ENCODE results near the gene SNRPA1. TPM values are rescaled to one million over a fixed set of nuclear protein-coding genes. Genes with fewer than 3 reads are reported as not detected.

Gene SNRPA1
- total and polyA plus RNA-seq, 2 of the 13 experiments (the other 11 are each of a cell fraction or from before 2014, with no cell fraction given): 41.2 to 108 TPM

- intact Hi-C loops (cut with micrococcal nuclease; ENCODE audit: unreplicated experiment): no loop called here
Measured at GRCh38 chr15:101306341-101307047, 11.4 kb upstream of the SNRPA1 start.

GRCh38 chr15:101305820-101306255 is 10.8 kb upstream of the SNRPA1 start:
- Histone ChIP-seq H4K20me1 (ENCODE audit: insufficient read depth, low read length) (no peaks in the 10 kb centered on the region), H3K9me3 (ENCODE audit: low read length) (no peaks in the 10 kb centered on the region), H2AFZ (ENCODE audit: low read length) (no peak overlapping the region), H3K27me3 (ENCODE audit: control insufficient read depth in 1 of 2, insufficient read depth in 2 of 2, low read length in 2 of 2) (no peaks in the 10 kb centered on the region; a peak in 1 of 5 replicates), H3K79me2 (ENCODE audit: insufficient read depth, low read length) (no peaks in the 10 kb centered on the region), H3K9ac (ENCODE audit: insufficient read depth, low read depth, low read length) (no peak overlapping the region), H3K4me2 (ENCODE audit: low read depth, low read length) (no peak overlapping the region), H3K27ac (ENCODE audit: extremely low read length, insufficient read depth, low read length) (no peak overlapping the region), H3K4me1 (ENCODE audit: insufficient read depth, low read length) (0 out of 2 replicates have a peak, but pooled peaks cover under 1% of the 10 kb centered on the region), H3K4me3 (replicated peaks in 1 of 3; ENCODE audit: insufficient read depth in 1 of 3, low read depth in 2 of 3, low read length in 3 of 3) (no peak overlapping the region), H3K36me3 (replicated peaks in 1 of 2; ENCODE audit: control insufficient read depth in 1 of 2, insufficient read depth in 2 of 2, low read length in 2 of 2) (peaks cover 7 to 10% of the 10 kb centered on the region in 2 experiments; a peak in 3 of 5 replicates)
- no TSS peak for BruUV-seq (replicated peaks)
- in situ Hi-C loops (cut with HindIII; ENCODE audit: extremely low pct_ligation_motif_present, low pct_unique_long_range_greater_than_20kb) (no loop called here), intact Hi-C loops (cut with micrococcal nuclease; ENCODE audit: unreplicated experiment) (no loop called here)
- DNase-seq (ENCODE audit: low spot score): no peak
- 94% methylated on average over 8 of the region's 8 CpGs for WGBS (ENCODE audit: low lambda C conversion rate)
- no peak for FAIRE-seq
- ChIA-PET POLR2A (no interaction called here), CTCF (ENCODE audit: low intra/inter-chr PET ratio, low total read pairs) (no interaction called here)
- no peak for ATAC-seq
- TF ChIP-seq ZNF30 (CRISPR knock-in tag; IDR thresholded peaks at IDR 0.05) (no peak), POLR2G (IDR thresholded peaks at IDR 0.05; ENCODE audit: low read depth, low read length) (peak; percentile 15; the same call in 1 of the 2 replicates)

More at GRCh38 chr15:101306341-101307047, 11.4 kb upstream of the SNRPA1 start:
- Histone ChIP-seq H4K20me1 (ENCODE audit: insufficient read depth, low read length) (no peaks in the 10 kb centered on the region), H3K79me2 (ENCODE audit: insufficient read depth, low read length) (no peaks in the 10 kb centered on the region), H2AFZ (ENCODE audit: low read length) (no peak overlapping the region), H3K4me3 (replicated peaks in 1 of 3; ENCODE audit: insufficient read depth in 1 of 3, low read depth in 2 of 3, low read length in 3 of 3) (no peak overlapping the region), H3K4me1 (ENCODE audit: insufficient read depth, low read length) (no peaks in the 10 kb centered on the region), H3K4me2 (ENCODE audit: low read depth, low read length) (no peak overlapping the region), H3K9me3 (ENCODE audit: low read length) (no peaks in the 10 kb centered on the region), H3K9ac (ENCODE audit: insufficient read depth, low read depth, low read length) (no peak overlapping the region), H3K36me3 (replicated peaks in 1 of 2; ENCODE audit: control insufficient read depth in 1 of 2, insufficient read depth in 2 of 2, low read length in 2 of 2) (peaks cover 7 to 10% of the 10 kb centered on the region in 2 experiments; a peak in 3 of 5 replicates), H3K27me3 (ENCODE audit: control insufficient read depth in 1 of 2, insufficient read depth in 2 of 2, low read length in 2 of 2) (no peaks in the 10 kb centered on the region; a peak in 1 of 5 replicates), H3K27ac (ENCODE audit: extremely low read length, insufficient read depth, low read length) (no peak overlapping the region)
- ChIA-PET POLR2A (no interaction called here), CTCF (ENCODE audit: low intra/inter-chr PET ratio, low total read pairs) (no interaction called here)
- FAIRE-seq: no peak
- no TSS peak for BruUV-seq (replicated peaks)
- in situ Hi-C loops (cut with HindIII; ENCODE audit: extremely low pct_ligation_motif_present, low pct_unique_long_range_greater_than_20kb): no loop called here
- no peak for ATAC-seq
- DNase-seq (ENCODE audit: low spot score): no peak
- TF ChIP-seq RBM22 (optimal IDR thresholded peaks at IDR 0.05; ENCODE audit: low read length) (peak; percentile 69), POLR2A (IDR thresholded peaks at IDR 0.05; ENCODE audit: insufficient read depth in 1 of 2, low read depth in 2 of 2, low read length in 2 of 2) (peak in 1 of 2 experiments; percentile 28; a peak in 1 of 4 replicates), STAT5B (CRISPR knock-in tag; IDR thresholded peaks at IDR 0.05) (no peak), NFYC (CRISPR knock-in tag; IDR thresholded peaks at IDR 0.05) (no peak)
- WGBS (ENCODE audit: low lambda C conversion rate): 88% methylated on average over 9 of the region's 10 CpGs

Measured in HepG2 (cell line).